H1 (cell line): Measurements from ENCODE around the gene RAP1B. TPM values are rescaled to one million over a fixed set of nuclear protein-coding genes. Genes with fewer than 3 reads are reported as not detected.

Experiments used
- ATF3 ChIP-seq: IDR thresholded peaks from 2 replicates; pipeline ENCODE4 v1.6.1; 2011; ENCODE audit warnings: low read depth, mild to moderate bottlenecking, low read length; ENCODE audit not compliant: insufficient read depth
- BRCA1 ChIP-seq: IDR thresholded peaks from 2 replicates; pipeline ENCODE4 v1.6.1; 2012; ENCODE audit warnings: low read depth, low read length, improper control_type of control experiment
- CHD2 ChIP-seq: IDR thresholded peaks from 2 replicates; pipeline ENCODE4 v1.6.1; 2012; ENCODE audit warnings: low read length, improper control_type of control experiment
- CHD7 ChIP-seq: fragments of 300-600 bp; sonication (generic); IDR thresholded peaks from 2 replicates; pipeline ENCODE4 v1.7.1; 2012; ENCODE audit warnings: low read length, moderate library complexity, mild to moderate bottlenecking, inconsistent platforms; ENCODE audit not compliant: insufficient replicate concordance
- KDM4A ChIP-seq: IDR thresholded peaks from one replicate; pipeline ENCODE4 v1.7.1; 2012; ENCODE audit warnings: low read depth, mild to moderate bottlenecking, moderate library complexity, low read length, inconsistent platforms; ENCODE audit not compliant: severe bottlenecking
- POLR2AphosphoS5 ChIP-seq: IDR thresholded peaks from 2 replicates; pipeline ENCODE4 v1.6.1; 2011; ENCODE audit warnings: low read depth, low read length
- POU5F1 ChIP-seq: IDR thresholded peaks from 2 replicates; pipeline ENCODE4 v1.6.1; 2011; ENCODE audit warnings: low read depth, mild to moderate bottlenecking, low read length, moderate library complexity
- SP2 ChIP-seq: IDR thresholded peaks from 2 replicates; pipeline ENCODE4 v1.6.1; 2012; ENCODE audit warnings: mild to moderate bottlenecking, low read length, inconsistent platforms
- TBP ChIP-seq: IDR thresholded peaks from 2 replicates; pipeline ENCODE4 v1.6.1; 2011; ENCODE audit warnings: low read depth, low read length, improper control_type of control experiment
- ZNF274 ChIP-seq: IDR thresholded peaks from 2 replicates; pipeline ENCODE4 v1.7.0; 2012; ENCODE audit warnings: low read length, borderline replicate concordance; ENCODE audit errors: extremely low read depth
- polyA plus RNA-seq, 7 experiments: library from polyadenylated mRNA; depleted of rRNA in 3 of 7; stranded (reverse) in 5 of 7; unstranded in 2 of 7; fragments of >200 nt in 5 of 7; fragments of 200-250 nt in 2 of 7; gene quantifications; 1 replicate in 5 of 7; 2 replicates in 1 of 7; 4 replicates in 1 of 7; pipeline versions ENCODE4 v1.2.1 to v1.2.3, GENCODE V29; 2011 to 2013; ENCODE audit warnings: missing spikeins in 2 of 7, mixed read lengths in 2 of 7
- total RNA-seq: library from RNA; stranded (reverse); fragmentation: NEBNext Ultra II Directional; extraction: Animal tissue kit (Norgen Biotek cat#: 25700); gene quantifications from 2 replicates; pipeline ENCODE4 v1.2.1, GENCODE V29; 2021

The RAP1B gene
- total and polyA plus RNA-seq, 2 of the 8 experiments (the other 6 are each of a cell fraction or from before 2014, with no cell fraction given) = 61.4 to 112 TPM

- TF ChIP-seq CHD7 = no peak
- no peak for TF ChIP-seq SP2
- TF ChIP-seq BRCA1 = no peak
- TF ChIP-seq TBP = no peak
- TF ChIP-seq POU5F1 = no peak
- no peak for TF ChIP-seq ZNF274
- TF ChIP-seq ATF3 = no peak
- TF ChIP-seq POLR2AphosphoS5 = no peak
- TF ChIP-seq CHD2 = no peak
- TF ChIP-seq KDM4A = no peak
These were observed 25.6 kb downstream of the RAP1B start (continued) for GRCh38 chr12:68636268-68636667.
